ENCODE results near the gene TAF13.

TAF13 gene

DNA sequence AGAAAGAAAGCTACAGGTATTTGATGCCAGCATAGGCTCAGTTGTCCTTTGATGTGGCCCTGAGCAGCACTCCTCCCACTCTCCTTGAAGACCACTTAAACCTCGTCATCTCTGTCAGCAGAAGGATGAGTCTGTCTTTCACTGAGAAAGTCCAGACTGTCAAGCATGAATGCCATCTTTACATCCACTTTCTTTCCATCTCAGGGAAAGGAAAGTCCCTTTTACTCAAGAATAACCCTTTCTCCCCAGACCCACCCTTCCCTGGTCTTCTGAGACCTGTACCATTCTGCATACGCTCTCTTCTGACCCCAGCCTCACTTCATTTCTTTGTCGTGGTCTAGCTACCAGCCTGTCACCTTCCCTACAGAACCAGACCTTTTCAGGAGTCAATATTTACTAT lies 34.1 kb upstream of the TAF13 start:
- Histone ChIP-seq H3K9me3 (ENCODE audit: control insufficient read depth, insufficient read depth, low read depth, low read length) (no peaks in the 10 kb centered on the region), H3K9ac (ENCODE audit: low read length) (no peak overlapping the region), H3K27ac (ENCODE audit: low read depth, low read length) (no peak overlapping the region), H3K27me3 (ENCODE audit: control insufficient read depth, insufficient read depth, low read length) (peaks cover 62% of the 10 kb centered on the region), H3K4me3 (ENCODE audit: low read depth, low read length) (no peak overlapping the region), H3K4me1 (ENCODE audit: control insufficient read depth, insufficient read depth, low read length) (no peaks in the 10 kb centered on the region; the same call in 1 of the 2 replicates), H3K36me3 (ENCODE audit: control insufficient read depth, insufficient read depth, low read length) (no peaks in the 10 kb centered on the region)

DNA sequence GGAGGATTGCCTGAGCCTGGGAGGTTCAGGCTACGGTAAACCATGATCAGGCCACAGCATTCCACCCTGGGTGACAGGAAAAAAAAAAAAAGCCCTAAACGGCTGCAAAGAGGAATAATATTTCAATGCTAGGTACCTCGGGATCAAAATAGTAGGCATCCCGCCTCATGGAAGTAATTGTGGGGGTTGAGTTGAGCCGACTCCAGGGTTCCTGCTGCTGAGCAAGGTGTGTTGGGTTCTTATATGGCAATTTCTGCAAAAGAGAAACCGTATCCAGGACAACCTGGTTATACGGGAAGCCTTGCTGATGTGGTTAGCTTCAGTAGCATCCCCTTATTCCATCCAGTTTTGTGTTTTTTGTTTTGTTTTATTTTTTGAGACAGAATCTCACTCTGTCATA lies 32.0 kb upstream of the TAF13 start:
- Histone ChIP-seq H3K9me3 (ENCODE audit: control insufficient read depth, insufficient read depth, low read depth, low read length) (no peaks in the 10 kb centered on the region), H3K27ac (ENCODE audit: low read depth, low read length) (no peak overlapping the region), H3K36me3 (ENCODE audit: control insufficient read depth, insufficient read depth, low read length) (no peaks in the 10 kb centered on the region), H3K27me3 (ENCODE audit: control insufficient read depth, insufficient read depth, low read length) (peaks cover 41% of the 10 kb centered on the region), H3K4me3 (ENCODE audit: low read depth, low read length) (no peak overlapping the region), H3K4me1 (ENCODE audit: control insufficient read depth, insufficient read depth, low read length) (no peaks in the 10 kb centered on the region; the same call in 1 of the 2 replicates), H3K9ac (ENCODE audit: low read length) (no peak overlapping the region)

DNA sequence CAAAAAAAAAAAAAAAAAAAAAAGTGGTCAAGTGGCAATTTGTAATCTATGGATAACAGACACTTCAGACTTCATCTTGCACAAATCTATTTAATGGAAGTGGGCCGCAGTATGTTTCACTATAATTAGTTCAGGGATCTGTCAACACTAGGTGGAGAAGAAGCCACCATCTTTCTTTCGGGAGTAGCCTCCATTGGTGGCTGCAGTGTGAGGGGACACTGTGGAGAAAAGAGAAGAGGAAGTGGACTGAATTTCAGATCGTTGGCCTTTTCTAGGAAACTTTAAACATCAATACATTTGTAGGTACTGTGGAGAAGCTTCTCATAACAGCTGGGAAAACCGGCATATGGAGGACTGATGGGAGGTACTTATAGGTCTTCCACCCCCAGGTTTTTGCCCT lies 30.1 kb upstream of the TAF13 start:
- Histone ChIP-seq H3K9ac (ENCODE audit: low read length) (no peak overlapping the region), H3K4me3 (ENCODE audit: low read depth, low read length) (no peak overlapping the region), H3K27me3 (ENCODE audit: control insufficient read depth, insufficient read depth, low read length) (peaks cover 24% of the 10 kb centered on the region), H3K4me1 (ENCODE audit: control insufficient read depth, insufficient read depth, low read length) (no peaks in the 10 kb centered on the region), H3K9me3 (ENCODE audit: control insufficient read depth, insufficient read depth, low read depth, low read length) (no peaks in the 10 kb centered on the region), H3K36me3 (ENCODE audit: control insufficient read depth, insufficient read depth, low read length) (peaks cover 7% of the 10 kb centered on the region), H3K27ac (ENCODE audit: low read depth, low read length) (no peak overlapping the region)

DNA sequence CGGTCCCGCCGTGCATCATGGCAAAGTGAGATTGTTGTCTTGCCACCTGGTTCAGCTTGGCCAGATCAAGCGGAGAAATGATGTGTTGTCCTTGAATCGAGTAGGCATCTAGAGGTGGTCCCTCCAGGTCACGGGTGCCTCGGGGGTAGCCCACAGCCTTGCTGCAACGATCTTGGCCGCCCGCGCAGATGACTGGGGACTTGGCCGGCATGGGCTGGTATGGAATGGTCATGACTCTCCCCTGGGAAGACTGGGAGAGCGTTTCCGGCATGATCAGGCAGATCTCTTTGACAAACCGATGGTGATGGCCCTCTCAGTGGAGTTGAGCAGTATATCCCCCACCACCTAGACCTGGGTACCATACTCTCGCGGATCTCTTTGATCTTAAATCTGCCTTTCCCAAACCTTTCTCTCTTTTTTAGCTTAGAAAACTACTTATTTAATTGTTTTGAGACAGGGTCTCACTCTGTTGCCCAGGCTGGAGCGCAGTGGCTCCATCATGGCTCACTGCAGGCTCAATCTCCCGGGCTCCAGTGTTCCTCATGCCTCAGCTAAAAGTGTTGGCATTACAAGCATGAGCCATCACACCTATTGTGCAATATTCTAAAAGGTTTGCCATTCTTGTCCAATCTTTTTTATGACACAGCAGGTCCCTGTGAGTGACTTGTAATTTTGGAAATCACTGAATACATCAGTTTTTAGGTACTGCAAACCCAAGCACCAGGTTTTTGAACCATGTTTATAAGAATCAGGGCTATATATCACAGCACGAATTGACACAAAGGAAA lies 28.8 kb upstream of the TAF13 start:
- peaks cover 7% of the 10 kb centered on the region for H3K36me3 ChIP-seq (ENCODE audit: control insufficient read depth, insufficient read depth, low read length)
- H3K4me1 ChIP-seq (ENCODE audit: control insufficient read depth, insufficient read depth, low read length) = no peaks in the 10 kb centered on the region
- H3K9me3 ChIP-seq (ENCODE audit: control insufficient read depth, insufficient read depth, low read depth, low read length) = no peaks in the 10 kb centered on the region

DNA sequence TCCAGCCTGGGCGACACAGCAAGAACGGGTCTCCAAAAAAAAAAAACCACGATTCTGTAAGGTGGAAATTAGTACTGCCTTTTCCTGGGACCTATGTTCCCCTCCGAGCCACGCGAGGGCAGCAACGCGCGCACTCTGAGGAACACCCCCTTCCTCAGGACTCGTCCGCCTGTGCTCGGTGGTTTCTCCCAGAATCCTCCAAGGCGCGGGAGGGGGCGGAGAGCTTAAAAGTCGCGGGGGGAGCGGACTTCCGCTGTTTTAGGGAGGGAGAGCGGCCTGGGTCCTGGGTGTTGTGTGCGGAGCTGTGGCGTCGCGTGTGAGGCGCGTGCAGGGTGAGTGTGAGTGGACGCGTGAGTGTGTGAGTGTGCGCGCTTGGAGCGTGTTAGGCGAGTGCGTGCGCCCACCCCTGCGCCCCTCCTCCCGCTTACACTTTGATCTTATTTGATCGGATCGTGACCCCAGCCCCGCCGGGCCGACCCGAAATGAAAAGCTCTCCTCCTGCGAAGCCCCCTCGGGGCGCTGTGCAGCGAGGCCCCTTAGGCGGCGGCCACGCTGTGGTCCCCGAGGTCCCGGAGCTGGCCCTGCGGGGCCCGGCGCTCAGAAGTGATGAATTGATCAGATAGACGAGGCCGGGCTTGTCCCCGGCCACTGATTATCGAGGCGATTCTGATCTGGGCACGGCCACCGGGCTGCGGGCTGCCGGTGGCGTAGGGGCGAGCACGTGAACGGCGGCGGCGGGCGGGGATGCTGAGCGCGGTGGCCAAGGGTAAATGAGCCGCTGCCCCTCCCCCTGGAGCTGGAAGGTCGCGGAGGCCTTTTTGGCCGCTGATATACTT lies 24.4 kb upstream of the TAF13 start:
- no peaks in the 10 kb centered on the region for H3K4me1 ChIP-seq (ENCODE audit: control insufficient read depth, insufficient read depth, low read length)
- H3K36me3 ChIP-seq (ENCODE audit: control insufficient read depth, insufficient read depth, low read length) = peaks cover 11% of the 10 kb centered on the region
- peak overlapping the region; percentile 98 for H3K9ac ChIP-seq (ENCODE audit: low read length)
- no peaks in the 10 kb centered on the region for H3K27me3 ChIP-seq (ENCODE audit: control insufficient read depth, insufficient read depth, low read length)
- H3K4me3 ChIP-seq (ENCODE audit: low read depth, low read length) = peak overlapping the region; percentile 89
- no peaks in the 10 kb centered on the region for H3K9me3 ChIP-seq (ENCODE audit: control insufficient read depth, insufficient read depth, low read depth, low read length)
- H3K27ac ChIP-seq (ENCODE audit: low read depth, low read length) = peak overlapping the region; percentile 90

More for the DNA sequence above, 28.8 kb upstream of the TAF13 start:
- Histone ChIP-seq H3K27me3 (ENCODE audit: control insufficient read depth, insufficient read depth, low read length) (peaks cover 10% of the 10 kb centered on the region; the same call in 1 of the 2 replicates), H3K27ac (ENCODE audit: low read depth, low read length) (no peak overlapping the region), H3K4me3 (ENCODE audit: low read depth, low read length) (no peak overlapping the region), H3K9ac (ENCODE audit: low read length) (no peak overlapping the region)

DNA sequence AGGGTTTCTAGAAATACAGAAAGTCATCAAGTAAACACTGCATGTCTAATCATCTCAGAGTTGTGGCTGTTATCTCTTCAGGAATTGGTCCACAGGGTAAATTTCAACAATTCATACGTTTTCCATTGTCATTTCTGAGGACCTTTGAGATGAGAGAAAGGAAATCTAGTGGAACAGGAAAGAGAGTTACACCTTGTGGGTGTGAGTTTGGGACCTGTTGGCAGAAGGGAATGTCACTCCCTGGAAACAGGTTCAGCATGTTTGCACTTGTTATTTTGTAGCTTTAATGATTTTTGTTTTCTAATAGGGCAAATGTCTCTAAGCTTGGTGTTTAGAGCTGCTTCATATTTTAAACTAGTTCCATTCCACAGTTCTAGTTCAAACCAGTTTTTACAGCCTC lies 20.3 kb upstream of the TAF13 start:
- H3K9me3 ChIP-seq (ENCODE audit: control insufficient read depth, insufficient read depth, low read depth, low read length) = no peaks in the 10 kb centered on the region
- H3K9ac ChIP-seq (ENCODE audit: low read length) = no peak overlapping the region
- peaks cover 11% of the 10 kb centered on the region; the same call in 1 of the 2 replicates for H3K4me1 ChIP-seq (ENCODE audit: control insufficient read depth, insufficient read depth, low read length)
- no peaks in the 10 kb centered on the region for H3K27me3 ChIP-seq (ENCODE audit: control insufficient read depth, insufficient read depth, low read length)
- H3K36me3 ChIP-seq (ENCODE audit: control insufficient read depth, insufficient read depth, low read length) = peaks cover 10% of the 10 kb centered on the region
- H3K4me3 ChIP-seq (ENCODE audit: low read depth, low read length) = no peak overlapping the region
- H3K27ac ChIP-seq (ENCODE audit: low read depth, low read length) = no peak overlapping the region

DNA sequence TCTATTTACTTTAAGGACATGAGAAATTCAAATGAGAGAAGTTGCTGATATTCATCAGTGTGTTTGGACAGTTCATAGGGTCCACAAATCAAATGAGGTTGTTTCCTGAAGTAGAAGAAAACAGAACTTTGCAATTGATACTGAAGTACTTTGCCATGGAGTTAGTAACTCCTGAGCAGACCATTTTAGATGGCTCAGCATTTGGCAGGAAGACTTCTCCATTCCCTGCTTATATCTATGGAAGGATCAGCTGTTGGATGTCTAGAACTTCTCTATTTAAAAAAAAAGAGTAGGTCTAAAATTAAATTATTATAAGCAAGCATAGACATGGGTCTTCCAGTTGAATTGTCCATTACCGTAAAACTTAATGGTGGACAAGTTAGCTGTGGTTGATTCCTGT lies 19.8 kb upstream of the TAF13 start:
- Histone ChIP-seq H3K27me3 (ENCODE audit: control insufficient read depth, insufficient read depth, low read length) (no peaks in the 10 kb centered on the region), H3K4me3 (ENCODE audit: low read depth, low read length) (no peak overlapping the region), H3K9me3 (ENCODE audit: control insufficient read depth, insufficient read depth, low read depth, low read length) (no peaks in the 10 kb centered on the region), H3K4me1 (ENCODE audit: control insufficient read depth, insufficient read depth, low read length) (peaks cover 11% of the 10 kb centered on the region; the same call in 1 of the 2 replicates), H3K9ac (ENCODE audit: low read length) (no peak overlapping the region), H3K27ac (ENCODE audit: low read depth, low read length) (no peak overlapping the region), H3K36me3 (ENCODE audit: control insufficient read depth, insufficient read depth, low read length) (peaks cover 10% of the 10 kb centered on the region)

DNA sequence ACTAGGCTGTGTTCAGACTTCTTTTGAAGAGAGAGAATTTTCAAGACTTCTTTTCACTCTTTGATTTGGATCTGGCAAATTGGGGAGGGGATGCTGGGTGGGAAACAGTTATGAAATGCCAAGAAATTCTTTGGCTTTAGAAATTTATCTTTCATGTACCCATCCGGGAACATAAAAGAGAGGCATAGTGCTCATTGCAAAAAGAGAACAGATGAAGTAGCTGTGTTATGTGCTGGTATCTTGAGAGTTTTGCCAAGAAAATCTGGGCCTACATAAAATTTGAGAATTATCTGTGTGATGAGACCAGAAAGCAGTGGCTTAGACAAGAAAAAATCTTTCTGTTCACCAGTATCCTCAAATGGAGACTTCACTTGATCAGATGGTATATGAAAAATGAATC lies 19.1 kb upstream of the TAF13 start:
- no peaks in the 10 kb centered on the region for H3K27me3 ChIP-seq (ENCODE audit: control insufficient read depth, insufficient read depth, low read length)
- no peak overlapping the region for H3K27ac ChIP-seq (ENCODE audit: low read depth, low read length)
- H3K9me3 ChIP-seq (ENCODE audit: control insufficient read depth, insufficient read depth, low read depth, low read length) = no peaks in the 10 kb centered on the region
- peaks cover 11% of the 10 kb centered on the region; the same call in 1 of the 2 replicates for H3K4me1 ChIP-seq (ENCODE audit: control insufficient read depth, insufficient read depth, low read length)
- no peak overlapping the region for H3K4me3 ChIP-seq (ENCODE audit: low read depth, low read length)
- peaks cover 10% of the 10 kb centered on the region for H3K36me3 ChIP-seq (ENCODE audit: control insufficient read depth, insufficient read depth, low read length)
- no peak overlapping the region for H3K9ac ChIP-seq (ENCODE audit: low read length)

DNA sequence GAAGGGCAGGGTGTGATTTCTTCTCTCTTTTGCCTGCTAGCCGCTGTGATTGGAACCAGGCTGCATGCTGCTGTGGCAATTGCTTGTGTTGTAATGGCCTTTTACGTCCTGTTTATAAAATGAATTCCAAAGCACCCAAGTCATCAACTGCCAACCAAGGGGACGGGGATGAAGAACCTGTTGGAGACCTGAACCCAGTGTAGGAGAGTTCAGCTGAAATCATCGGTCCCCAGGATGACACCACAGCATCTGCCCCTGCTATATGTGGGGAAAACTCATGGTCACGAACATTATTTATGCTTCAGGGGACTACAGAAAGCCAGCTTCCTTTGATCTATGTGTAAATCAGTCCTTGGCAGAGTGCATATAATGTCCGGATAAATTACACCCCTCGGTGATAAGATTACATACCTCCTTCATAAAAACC lies 18.6 kb upstream of the TAF13 start:
- no peaks in the 10 kb centered on the region for H3K9me3 ChIP-seq (ENCODE audit: control insufficient read depth, insufficient read depth, low read depth, low read length)
- H3K36me3 ChIP-seq (ENCODE audit: control insufficient read depth, insufficient read depth, low read length) = peaks cover 10% of the 10 kb centered on the region
- H3K4me1 ChIP-seq (ENCODE audit: control insufficient read depth, insufficient read depth, low read length) = peaks cover 11% of the 10 kb centered on the region; the same call in 1 of the 2 replicates
- H3K4me3 ChIP-seq (ENCODE audit: low read depth, low read length) = no peak overlapping the region
- H3K27ac ChIP-seq (ENCODE audit: low read depth, low read length) = no peak overlapping the region
- H3K27me3 ChIP-seq (ENCODE audit: control insufficient read depth, insufficient read depth, low read length) = no peaks in the 10 kb centered on the region
- H3K9ac ChIP-seq (ENCODE audit: low read length) = no peak overlapping the region

DNA sequence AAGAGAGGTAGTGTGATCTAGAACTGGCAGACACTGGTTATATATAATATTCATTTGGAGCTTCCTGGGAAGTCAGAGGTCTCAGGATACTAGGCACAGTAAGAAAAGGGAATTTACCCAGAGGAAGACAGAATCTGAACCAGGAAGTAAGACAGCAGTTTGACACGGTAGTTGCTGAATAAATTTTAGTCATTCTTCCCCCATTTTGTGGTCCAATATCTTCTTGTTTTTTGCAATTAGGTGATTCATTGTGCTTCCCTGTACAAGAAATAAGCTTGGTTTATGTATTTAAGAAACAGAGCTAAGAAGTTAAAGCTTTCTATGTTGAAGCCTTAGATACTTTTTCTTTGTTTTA lies 16.0 kb upstream of the TAF13 start:
- Histone ChIP-seq H3K27ac (ENCODE audit: low read depth, low read length) (no peak overlapping the region), H3K36me3 (ENCODE audit: control insufficient read depth, insufficient read depth, low read length) (peaks cover 10% of the 10 kb centered on the region), H3K27me3 (ENCODE audit: control insufficient read depth, insufficient read depth, low read length) (no peaks in the 10 kb centered on the region), H3K4me1 (ENCODE audit: control insufficient read depth, insufficient read depth, low read length) (peaks cover 11% of the 10 kb centered on the region; the same call in 1 of the 2 replicates), H3K9me3 (ENCODE audit: control insufficient read depth, insufficient read depth, low read depth, low read length) (no peaks in the 10 kb centered on the region), H3K4me3 (ENCODE audit: low read depth, low read length) (peak overlapping the region; percentile 76), H3K9ac (ENCODE audit: low read length) (peak overlapping the region; percentile 50)
